ENCODE results near the gene ARMH1.
A peak's percentile ranks its signal among the peaks of the same experiment; 100 is the strongest.

The ARMH1 gene

GRCh38 chr1:44674113-44675000, at the start of gene ARMH1, which contains the start of gene TMEM53:
Gene ARMH1 (plus strand): TSS chr1:44674714. CDS start chr1:44689698, 14,984 bp downstream.
Gene TMEM53 (minus strand): TSS chr1:44674481. CDS start chr1:44674391, 90 bp downstream.
- Mint-ChIP-seq H3K27me3 (no peaks in the 10 kb centered on the region), H3K4me1 (ENCODE audit: low read depth) (peaks cover 24% of the 10 kb centered on the region), H3K27ac (peak within 1 kb of the TSS; percentile 65), H3K36me3 (no peaks in the 10 kb centered on the region), H3K4me3 (peak within 1 kb of the TSS; percentile 86), H3K9me3 (ENCODE audit: low read depth) (no peaks in the 10 kb centered on the region)

- Mint-ChIP-seq H3K4me1 (ENCODE audit: low read depth) (no peaks in the 10 kb centered on the region), H3K9me3 (ENCODE audit: low read depth) (no peaks in the 10 kb centered on the region), H3K36me3 (no peaks in the 10 kb centered on the region), H3K27me3 (no peaks in the 10 kb centered on the region), H3K27ac (no peak overlapping the region), H3K4me3 (no peak overlapping the region)
These were observed 49.2 kb upstream of the ARMH1 start for GRCh38 chr1:44625348-44625747.

DNA sequence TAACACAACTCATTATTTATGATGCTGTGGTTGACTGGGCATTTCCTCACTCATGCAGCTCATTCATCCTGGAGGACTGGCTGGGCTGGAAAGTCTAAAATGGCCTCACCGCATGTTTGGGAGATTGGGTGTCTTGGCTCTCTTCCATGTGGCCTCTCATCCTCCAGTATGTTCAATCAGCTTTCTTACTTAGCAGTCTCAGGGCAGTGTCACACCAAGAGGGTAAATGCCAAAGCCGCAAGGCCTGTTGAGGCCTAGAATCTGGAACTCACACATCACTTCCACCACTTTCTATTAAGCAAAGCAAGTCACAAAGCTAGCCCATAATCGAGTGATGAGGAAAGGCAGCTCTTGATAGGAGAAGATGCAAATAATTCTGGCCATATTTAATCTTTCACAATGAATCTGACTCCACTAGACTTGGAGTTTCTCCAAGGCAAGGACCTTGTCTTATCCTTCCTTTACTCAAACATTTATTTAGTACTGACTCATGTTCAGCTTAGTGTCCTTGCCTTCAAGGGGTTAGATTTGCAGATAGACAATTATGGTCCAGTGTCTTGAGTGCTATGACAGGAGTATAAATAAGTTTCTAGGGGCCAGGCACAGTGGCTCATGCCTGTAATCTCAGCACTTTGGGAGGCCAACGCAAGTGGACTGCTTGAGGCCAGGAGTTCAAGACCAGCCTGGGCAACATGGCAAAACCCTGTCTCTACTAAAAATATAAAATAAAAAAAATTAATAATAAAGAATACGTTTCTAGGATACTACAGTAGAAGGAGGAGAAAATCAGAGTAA, 45.4 kb upstream of the ARMH1 start:
- Mint-ChIP-seq H3K4me1 (ENCODE audit: low read depth) (peaks cover 25% of the 10 kb centered on the region), H3K36me3 (no peaks in the 10 kb centered on the region), H3K27ac (no peak overlapping the region), H3K4me3 (no peak overlapping the region), H3K9me3 (ENCODE audit: low read depth) (no peaks in the 10 kb centered on the region), H3K27me3 (no peaks in the 10 kb centered on the region)

- peak overlapping the region; percentile 90 for H3K4me3 Mint-ChIP-seq
- peak overlapping the region; percentile 96 for H3K27ac Mint-ChIP-seq
- H3K9me3 Mint-ChIP-seq (ENCODE audit: low read depth) = no peaks in the 10 kb centered on the region
- no peaks in the 10 kb centered on the region for H3K27me3 Mint-ChIP-seq
- no peaks in the 10 kb centered on the region for H3K36me3 Mint-ChIP-seq
- H3K4me1 Mint-ChIP-seq (ENCODE audit: low read depth) = peaks cover 34% of the 10 kb centered on the region
These were observed 44.4 kb upstream of the ARMH1 start for GRCh38 chr1:44630116-44630515.

DNA sequence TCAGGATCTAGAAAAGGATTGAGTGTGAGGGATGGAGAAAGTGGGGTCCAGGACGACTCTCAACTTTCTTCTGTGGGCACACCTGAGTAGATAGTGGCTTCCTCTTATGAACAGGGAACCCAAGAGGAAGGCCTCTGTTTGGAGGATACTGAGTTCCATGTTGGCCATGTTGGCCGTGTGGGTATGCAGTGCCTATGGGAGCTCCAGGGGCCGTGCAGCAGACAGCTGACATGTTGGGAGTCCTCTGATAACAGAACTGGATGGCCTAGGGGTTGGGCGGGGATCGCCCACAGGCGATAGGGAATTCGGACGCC, 43.2 kb upstream of the ARMH1 start:
- Mint-ChIP-seq H3K36me3 (no peaks in the 10 kb centered on the region), H3K4me3 (peak overlapping the region; percentile 90), H3K27me3 (no peaks in the 10 kb centered on the region), H3K27ac (peak overlapping the region; percentile 96), H3K4me1 (ENCODE audit: low read depth) (peaks cover 37% of the 10 kb centered on the region), H3K9me3 (ENCODE audit: low read depth) (no peaks in the 10 kb centered on the region)

GRCh38 chr1:44631647-44632539, 42.6 kb upstream of the ARMH1 start:
- H3K4me3 Mint-ChIP-seq = peak overlapping the region; percentile 90
- H3K27me3 Mint-ChIP-seq = no peaks in the 10 kb centered on the region
- peaks cover 37% of the 10 kb centered on the region for H3K4me1 Mint-ChIP-seq (ENCODE audit: low read depth)
- H3K9me3 Mint-ChIP-seq (ENCODE audit: low read depth) = no peaks in the 10 kb centered on the region
- no peaks in the 10 kb centered on the region for H3K36me3 Mint-ChIP-seq
- peak overlapping the region; percentile 96 for H3K27ac Mint-ChIP-seq

DNA sequence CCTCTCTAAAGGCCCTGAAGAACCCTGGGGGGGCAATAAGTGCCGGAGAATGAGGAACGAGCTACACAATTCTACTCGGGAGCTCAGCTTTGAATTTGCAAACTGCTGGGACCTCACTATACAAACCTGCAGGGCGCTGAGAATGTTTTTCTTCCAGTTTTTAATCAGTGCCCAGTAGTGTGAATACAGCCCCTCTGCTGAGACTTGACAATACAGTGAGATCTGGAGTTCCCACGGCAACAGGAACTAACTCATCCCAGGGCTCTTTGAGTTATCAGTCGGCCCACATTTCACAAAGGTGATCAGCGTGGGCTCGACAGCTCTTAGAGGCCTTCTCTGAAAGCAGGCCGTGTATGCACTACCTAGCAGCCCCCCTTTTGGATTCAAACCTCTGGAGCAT, 41.9 kb upstream of the ARMH1 start:
- H3K4me3 Mint-ChIP-seq = peak overlapping the region; percentile 90
- H3K36me3 Mint-ChIP-seq = no peaks in the 10 kb centered on the region
- no peaks in the 10 kb centered on the region for H3K9me3 Mint-ChIP-seq (ENCODE audit: low read depth)
- peaks cover 37% of the 10 kb centered on the region for H3K4me1 Mint-ChIP-seq (ENCODE audit: low read depth)
- no peaks in the 10 kb centered on the region for H3K27me3 Mint-ChIP-seq
- H3K27ac Mint-ChIP-seq = peak overlapping the region; percentile 93

GRCh38 chr1:44634606-44635189, 39.8 kb upstream of the ARMH1 start:
- Mint-ChIP-seq H3K36me3 (no peaks in the 10 kb centered on the region), H3K4me1 (ENCODE audit: low read depth) (peaks cover 37% of the 10 kb centered on the region), H3K27me3 (no peaks in the 10 kb centered on the region), H3K9me3 (ENCODE audit: low read depth) (no peaks in the 10 kb centered on the region), H3K27ac (peak overlapping the region; percentile 82), H3K4me3 (peak overlapping the region; percentile 90)

- no peaks in the 10 kb centered on the region for H3K9me3 Mint-ChIP-seq (ENCODE audit: low read depth)
- H3K27me3 Mint-ChIP-seq = no peaks in the 10 kb centered on the region
- H3K27ac Mint-ChIP-seq = no peak overlapping the region
- H3K4me1 Mint-ChIP-seq (ENCODE audit: low read depth) = peaks cover 37% of the 10 kb centered on the region
- H3K4me3 Mint-ChIP-seq = no peak overlapping the region
- H3K36me3 Mint-ChIP-seq = no peaks in the 10 kb centered on the region
These were observed 39.1 kb upstream of the ARMH1 start for GRCh38 chr1:44635439-44635838.

- Mint-ChIP-seq H3K9me3 (ENCODE audit: low read depth) (no peaks in the 10 kb centered on the region), H3K27me3 (no peaks in the 10 kb centered on the region), H3K4me1 (ENCODE audit: low read depth) (peaks cover 30% of the 10 kb centered on the region), H3K27ac (no peak overlapping the region), H3K4me3 (no peak overlapping the region), H3K36me3 (no peaks in the 10 kb centered on the region)
These were observed 38.3 kb upstream of the ARMH1 start for GRCh38 chr1:44636083-44636687.

DNA sequence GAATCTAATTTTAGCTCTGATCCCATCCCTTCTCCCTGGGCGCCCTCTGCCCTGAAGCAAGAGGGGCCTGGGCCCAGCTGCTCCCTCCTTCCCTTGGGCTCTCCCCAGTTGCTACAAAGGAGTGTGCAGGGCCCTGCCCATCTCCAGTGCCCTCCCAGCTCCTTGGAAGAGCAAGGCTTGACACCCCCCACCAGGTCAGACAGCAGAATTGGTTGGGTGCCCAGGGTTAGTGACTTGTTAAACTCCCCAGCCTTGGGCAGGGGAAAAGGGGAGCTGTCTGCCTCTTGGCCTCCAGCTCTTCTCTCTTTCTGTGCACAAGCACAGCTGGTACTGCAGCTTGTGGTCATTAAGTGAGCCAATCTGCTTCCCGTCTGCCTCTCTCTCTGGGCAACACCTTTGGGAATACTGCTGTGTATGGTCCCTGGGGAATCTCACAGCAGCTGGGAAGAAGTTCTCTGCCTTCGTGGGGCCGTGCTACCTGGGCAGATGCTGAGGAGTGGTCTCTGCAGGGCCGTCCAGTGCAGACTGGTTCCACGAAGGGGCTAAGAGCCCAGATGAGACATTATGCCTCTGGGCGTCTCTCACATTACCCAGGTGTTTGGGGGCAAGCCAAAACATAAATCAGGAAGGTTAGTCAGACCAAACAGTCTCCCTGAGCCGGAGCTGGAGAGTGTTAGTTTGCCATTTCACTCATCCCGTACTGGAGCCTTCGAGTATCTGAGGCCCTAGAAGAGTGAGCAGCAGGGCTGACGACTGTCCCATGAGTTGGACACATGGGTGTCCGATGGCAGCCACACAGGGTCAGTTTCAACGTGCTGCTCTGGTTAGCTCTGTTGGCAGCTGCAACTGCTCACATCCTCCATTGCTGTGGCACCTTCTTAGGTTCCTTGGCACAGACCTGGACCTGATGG, 37.6 kb upstream of the ARMH1 start:
- H3K9me3 Mint-ChIP-seq (ENCODE audit: low read depth) = no peaks in the 10 kb centered on the region
- H3K4me3 Mint-ChIP-seq = no peak overlapping the region
- no peaks in the 10 kb centered on the region for H3K36me3 Mint-ChIP-seq
- peak overlapping the region; percentile 50 for H3K27ac Mint-ChIP-seq
- H3K27me3 Mint-ChIP-seq = no peaks in the 10 kb centered on the region
- H3K4me1 Mint-ChIP-seq (ENCODE audit: low read depth) = peaks cover 27% of the 10 kb centered on the region

DNA sequence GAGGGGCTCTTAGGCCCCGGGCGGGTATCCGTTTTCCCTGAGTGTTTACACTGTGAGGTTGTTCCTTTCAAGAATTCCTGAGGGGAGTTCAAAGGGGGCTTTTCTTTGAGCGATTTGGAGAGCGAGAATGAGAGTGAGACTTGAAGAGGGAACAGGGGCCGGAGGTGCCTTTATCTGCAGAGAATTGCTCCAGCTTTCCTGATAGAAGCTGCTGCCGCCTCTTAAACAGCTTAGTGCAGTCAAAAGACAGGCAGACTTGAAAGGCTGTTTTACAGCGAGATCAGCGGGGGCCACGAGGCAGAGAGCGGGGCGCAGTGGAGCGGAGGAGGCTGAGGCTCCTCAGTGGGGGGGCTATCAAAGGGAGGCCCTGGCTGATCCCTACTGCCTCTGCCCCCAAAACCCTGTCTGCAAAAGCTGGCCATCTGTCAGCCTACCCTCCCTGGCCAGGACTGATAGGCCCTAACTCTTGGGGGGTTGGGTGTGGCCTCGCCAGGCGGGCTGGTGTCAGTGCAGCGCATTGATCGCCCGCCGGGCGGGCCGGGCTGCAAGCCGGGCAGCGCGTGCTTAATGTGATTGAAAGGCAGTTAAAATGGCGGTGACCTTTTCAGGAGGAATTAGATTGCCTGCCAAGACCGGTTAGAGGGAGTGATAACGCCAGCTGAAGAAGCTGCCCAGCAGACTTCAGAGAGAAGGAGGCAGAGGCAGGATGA, 36.7 kb upstream of the ARMH1 start:
- no peak overlapping the region for H3K4me3 Mint-ChIP-seq
- H3K36me3 Mint-ChIP-seq = no peaks in the 10 kb centered on the region
- peaks cover 25% of the 10 kb centered on the region for H3K4me1 Mint-ChIP-seq (ENCODE audit: low read depth)
- no peaks in the 10 kb centered on the region for H3K27me3 Mint-ChIP-seq
- no peaks in the 10 kb centered on the region for H3K9me3 Mint-ChIP-seq (ENCODE audit: low read depth)
- peak overlapping the region; percentile 46 for H3K27ac Mint-ChIP-seq
